ENCODE results near the gene RLN2.

GRCh38 chr9:5264219-5264595 lies 40.3 kb downstream of the RLN2 start:
- no peak for TF ChIP-seq REST (IDR thresholded peaks at IDR 0.05; ENCODE audit: insufficient read depth in 1 of 2, low read depth in 2 of 2, low read length in 2 of 2)
- no peak for TF ChIP-seq POLR2AphosphoS5 (IDR thresholded peaks at IDR 0.05; ENCODE audit: low read depth, low read length)
- TF ChIP-seq TAF1 (IDR thresholded peaks at IDR 0.05; ENCODE audit: borderline replicate concordance, insufficient read depth, low read length): no peak
- no peak for TF ChIP-seq SIN3A (IDR thresholded peaks at IDR 0.05; ENCODE audit: borderline replicate concordance, insufficient read depth, low read length)
- TF ChIP-seq FOXP2 (optimal IDR thresholded peaks at IDR 0.05; ENCODE audit: borderline replicate concordance, extremely low read depth, extremely low read length, insufficient read depth): no peak

Measured in PFSK-1 (cell line).